SK-N-SH (cell line): ENCODE results near the gene WRNIP1.

Experiments used
- CHD2 ChIP-seq: fragments of 150-350 bp; IDR thresholded peaks from 2 replicates; pipeline ENCODE4 v1.6.1; 2018; ENCODE audit warnings: low read length; ENCODE audit not compliant: partially characterized antibody
- CTCF ChIP-seq: fragments of 200-600 bp; sonication (generic); IDR thresholded peaks from 2 replicates; pipeline ENCODE4 v1.6.1; 2017; ENCODE audit warnings: antibody characterized with exemption, mild to moderate bottlenecking, moderate library complexity
- JUND ChIP-seq: IDR thresholded peaks from 2 replicates; pipeline ENCODE4 v1.4.0; 2012
- MAX ChIP-seq: IDR thresholded peaks from 2 replicates; pipeline ENCODE4 v1.4.0; 2012; ENCODE audit warnings: low read depth
- PBX3 ChIP-seq: IDR thresholded peaks from 2 replicates; pipeline ENCODE4; 2012
- POLR2AphosphoS5 ChIP-seq: IDR thresholded peaks from 2 replicates; pipeline ENCODE4 v1.6.1; 2012; ENCODE audit warnings: low read depth, low read length
- RAD21 ChIP-seq: IDR thresholded peaks from 2 replicates; pipeline ENCODE4 v1.6.1; 2012; ENCODE audit warnings: mild to moderate bottlenecking, low read length
- TAF1 ChIP-seq: IDR thresholded peaks from 2 replicates; pipeline ENCODE4 v1.6.1; 2012; ENCODE audit warnings: low read depth, mild to moderate bottlenecking, low read length, moderate library complexity, borderline replicate concordance
- TCF12 ChIP-seq: IDR thresholded peaks from 2 replicates; pipeline ENCODE4 v1.4.0; 2012
- YY1 ChIP-seq: IDR thresholded peaks from 2 replicates; pipeline ENCODE4 v1.4.0; 2012; ENCODE audit warnings: low read depth, mild to moderate bottlenecking
- TF ChIP-seq, protein P1 (sequence below): IDR thresholded peaks from 2 replicates; pipeline ENCODE4 v1.4.0; 2012; ENCODE audit warnings: low read depth, borderline replicate concordance
- TF ChIP-seq, protein P2 (sequence below): IDR thresholded peaks from 2 replicates; pipeline ENCODE4 v1.6.1; 2012; ENCODE audit warnings: mild to moderate bottlenecking, low read depth, low read length, moderate library complexity

- TF ChIP-seq POLR2AphosphoS5 (no peak), RAD21 (no peak), CTCF (no peak), JUND (no peak), TAF1 (no peak), CHD2 (no peak), MAX (no peak), YY1 (no peak), PBX3 (no peak), TCF12 (no peak)
- TF ChIP-seq, protein P1, sequence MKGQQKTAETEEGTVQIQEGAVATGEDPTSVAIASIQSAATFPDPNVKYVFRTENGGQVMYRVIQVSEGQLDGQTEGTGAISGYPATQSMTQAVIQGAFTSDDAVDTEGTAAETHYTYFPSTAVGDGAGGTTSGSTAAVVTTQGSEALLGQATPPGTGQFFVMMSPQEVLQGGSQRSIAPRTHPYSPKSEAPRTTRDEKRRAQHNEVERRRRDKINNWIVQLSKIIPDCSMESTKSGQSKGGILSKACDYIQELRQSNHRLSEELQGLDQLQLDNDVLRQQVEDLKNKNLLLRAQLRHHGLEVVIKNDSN, result no peak
- TF ChIP-seq, protein P2, sequence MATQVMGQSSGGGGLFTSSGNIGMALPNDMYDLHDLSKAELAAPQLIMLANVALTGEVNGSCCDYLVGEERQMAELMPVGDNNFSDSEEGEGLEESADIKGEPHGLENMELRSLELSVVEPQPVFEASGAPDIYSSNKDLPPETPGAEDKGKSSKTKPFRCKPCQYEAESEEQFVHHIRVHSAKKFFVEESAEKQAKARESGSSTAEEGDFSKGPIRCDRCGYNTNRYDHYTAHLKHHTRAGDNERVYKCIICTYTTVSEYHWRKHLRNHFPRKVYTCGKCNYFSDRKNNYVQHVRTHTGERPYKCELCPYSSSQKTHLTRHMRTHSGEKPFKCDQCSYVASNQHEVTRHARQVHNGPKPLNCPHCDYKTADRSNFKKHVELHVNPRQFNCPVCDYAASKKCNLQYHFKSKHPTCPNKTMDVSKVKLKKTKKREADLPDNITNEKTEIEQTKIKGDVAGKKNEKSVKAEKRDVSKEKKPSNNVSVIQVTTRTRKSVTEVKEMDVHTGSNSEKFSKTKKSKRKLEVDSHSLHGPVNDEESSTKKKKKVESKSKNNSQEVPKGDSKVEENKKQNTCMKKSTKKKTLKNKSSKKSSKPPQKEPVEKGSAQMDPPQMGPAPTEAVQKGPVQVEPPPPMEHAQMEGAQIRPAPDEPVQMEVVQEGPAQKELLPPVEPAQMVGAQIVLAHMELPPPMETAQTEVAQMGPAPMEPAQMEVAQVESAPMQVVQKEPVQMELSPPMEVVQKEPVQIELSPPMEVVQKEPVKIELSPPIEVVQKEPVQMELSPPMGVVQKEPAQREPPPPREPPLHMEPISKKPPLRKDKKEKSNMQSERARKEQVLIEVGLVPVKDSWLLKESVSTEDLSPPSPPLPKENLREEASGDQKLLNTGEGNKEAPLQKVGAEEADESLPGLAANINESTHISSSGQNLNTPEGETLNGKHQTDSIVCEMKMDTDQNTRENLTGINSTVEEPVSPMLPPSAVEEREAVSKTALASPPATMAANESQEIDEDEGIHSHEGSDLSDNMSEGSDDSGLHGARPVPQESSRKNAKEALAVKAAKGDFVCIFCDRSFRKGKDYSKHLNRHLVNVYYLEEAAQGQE, result no peak
Measured at GRCh38 chr6:2821554-2821953, 56.4 kb downstream of the WRNIP1 start.
